ENCODE measurements around the gene ZNF280B. TPM values are rescaled to one million over a fixed set of nuclear protein-coding genes. Genes with fewer than 3 reads are reported as not detected.

ZNF280B gene
- total RNA-seq, 5 donors from 2014 or later (not counting 1 experiment from before 2014, with no cell fraction given), result 1.8 to 2.1 (median 1.9) TPM

- no peaks in the 10 kb centered on the region for H3K9me3 ChIP-seq
- DNase-seq, result no peak
- H3K4me1 ChIP-seq (ENCODE audit: control insufficient read depth in 1 of 2, extremely low read depth in 1 of 2, insufficient read depth in 2 of 2, low read length in 2 of 2), result no peaks in the 10 kb centered on the region
- 100% methylated on average over 1 of the region's 3 CpGs for WGBS (ENCODE audit: insufficient coverage)
- no peaks in the 10 kb centered on the region for H3K27me3 ChIP-seq (replicated peaks in 1 of 2; ENCODE audit: control insufficient read depth in 2 of 2, extremely low read depth in 1 of 2, insufficient read depth in 2 of 2, low read length in 1 of 2)
- no peak overlapping the region for H3K4me3 ChIP-seq (ENCODE audit: control insufficient read depth in 1 of 2, extremely low read depth in 1 of 2, low read length in 1 of 2)
- H3K36me3 ChIP-seq (ENCODE audit: control insufficient read depth in 2 of 2, extremely low read depth in 1 of 2, insufficient read depth in 1 of 2, low read length in 1 of 2), result peaks cover 0 to 3% of the 10 kb centered on the region in 2 donors
- CTCF ChIA-PET, result no interaction called here
- Mint-ChIP-seq H3K27me3 (no peaks in the 10 kb centered on the region), H3K36me3 (peaks cover 31% of the 10 kb centered on the region), H3K27ac (no peak overlapping the region), H3K9me3 (no peaks in the 10 kb centered on the region), H3K4me1 (no peaks in the 10 kb centered on the region), H3K4me3 (no peak overlapping the region)
- no peak for ATAC-seq (replicated peaks in 1 of 4)
- H3K27ac ChIP-seq (ENCODE audit: low read length), result no peak overlapping the region
- POLR2A ChIA-PET, result no interaction called here
Observed at GRCh38 chr22:22485524-22485923, 23.0 kb downstream of the ZNF280B start.

- Histone ChIP-seq H3K9me3 (no peaks in the 10 kb centered on the region), H3K36me3 (ENCODE audit: control insufficient read depth in 2 of 2, extremely low read depth in 1 of 2, insufficient read depth in 1 of 2, low read length in 1 of 2) (peaks cover 0 to 3% of the 10 kb centered on the region in 2 donors), H3K27ac (ENCODE audit: low read length) (no peak overlapping the region), H3K4me1 (ENCODE audit: control insufficient read depth in 1 of 2, extremely low read depth in 1 of 2, insufficient read depth in 2 of 2, low read length in 2 of 2) (no peaks in the 10 kb centered on the region), H3K27me3 (replicated peaks in 1 of 2; ENCODE audit: control insufficient read depth in 2 of 2, extremely low read depth in 1 of 2, insufficient read depth in 2 of 2, low read length in 1 of 2) (no peaks in the 10 kb centered on the region), H3K4me3 (ENCODE audit: control insufficient read depth in 1 of 2, extremely low read depth in 1 of 2, low read length in 1 of 2) (no peak overlapping the region)
- ATAC-seq (replicated peaks in 1 of 4) (no peak), DNase-seq (no peak)
- ChIA-PET CTCF (no interaction called here), POLR2A (no interaction called here)
- Mint-ChIP-seq H3K9me3 (no peaks in the 10 kb centered on the region), H3K27ac (no peak overlapping the region), H3K27me3 (no peaks in the 10 kb centered on the region), H3K4me3 (no peak overlapping the region), H3K4me1 (no peaks in the 10 kb centered on the region), H3K36me3 (peaks cover 29% of the 10 kb centered on the region)
- WGBS (ENCODE audit: insufficient coverage), result 95% methylated on average over 6 of the region's 11 CpGs
Observed at GRCh38 chr22:22484023-22484422, 24.5 kb downstream of the ZNF280B start.

GRCh38 chr22:22480940-22481339 is 27.6 kb downstream of the ZNF280B start:
- H3K9me3 ChIP-seq, result no peaks in the 10 kb centered on the region
- Mint-ChIP-seq H3K4me3 (no peak overlapping the region), H3K27ac (no peak overlapping the region), H3K4me1 (no peaks in the 10 kb centered on the region), H3K36me3 (peaks cover 11% of the 10 kb centered on the region), H3K9me3 (no peaks in the 10 kb centered on the region), H3K27me3 (no peaks in the 10 kb centered on the region)
- ATAC-seq (replicated peaks in 1 of 4), result no peak
- H3K27ac ChIP-seq (ENCODE audit: low read length), result no peak overlapping the region
- 100% methylated on average over 1 of the region's 2 CpGs for WGBS (ENCODE audit: insufficient coverage)
- no peak for DNase-seq
- H3K4me1 ChIP-seq (ENCODE audit: control insufficient read depth in 1 of 2, extremely low read depth in 1 of 2, insufficient read depth in 2 of 2, low read length in 2 of 2), result no peaks in the 10 kb centered on the region
- CTCF ChIA-PET, result no interaction called here
- H3K27me3 ChIP-seq (replicated peaks in 1 of 2; ENCODE audit: control insufficient read depth in 2 of 2, extremely low read depth in 1 of 2, insufficient read depth in 2 of 2, low read length in 1 of 2), result no peaks in the 10 kb centered on the region
- no peak overlapping the region for H3K4me3 ChIP-seq (ENCODE audit: control insufficient read depth in 1 of 2, extremely low read depth in 1 of 2, low read length in 1 of 2)
- POLR2A ChIA-PET, result no interaction called here
- H3K36me3 ChIP-seq (ENCODE audit: control insufficient read depth in 2 of 2, extremely low read depth in 1 of 2, insufficient read depth in 1 of 2, low read length in 1 of 2), result no peaks in the 10 kb centered on the region

- no peak overlapping the region for H3K4me3 Mint-ChIP-seq
- no peak overlapping the region for H3K27ac Mint-ChIP-seq
- no peak overlapping the region for H3K27ac ChIP-seq (ENCODE audit: low read length)
- ChIA-PET POLR2A (no interaction called here), CTCF (no interaction called here)
- peaks cover 4% of the 10 kb centered on the region for H3K36me3 Mint-ChIP-seq
- H3K4me3 ChIP-seq (ENCODE audit: control insufficient read depth in 1 of 2, extremely low read depth in 1 of 2, low read length in 1 of 2), result no peak overlapping the region
- no peaks in the 10 kb centered on the region for H3K4me1 Mint-ChIP-seq
- H3K9me3 ChIP-seq, result no peaks in the 10 kb centered on the region
- DNase-seq, result no peak
- H3K36me3 ChIP-seq (ENCODE audit: control insufficient read depth in 2 of 2, extremely low read depth in 1 of 2, insufficient read depth in 1 of 2, low read length in 1 of 2), result no peaks in the 10 kb centered on the region
- no CpG with 5 or more reads among the region's 5 CpGs for WGBS (ENCODE audit: insufficient coverage)
- no peaks in the 10 kb centered on the region for H3K4me1 ChIP-seq (ENCODE audit: control insufficient read depth in 1 of 2, extremely low read depth in 1 of 2, insufficient read depth in 2 of 2, low read length in 2 of 2)
- no peaks in the 10 kb centered on the region for H3K9me3 Mint-ChIP-seq
- ATAC-seq (replicated peaks in 1 of 4), result no peak
- no peaks in the 10 kb centered on the region for H3K27me3 Mint-ChIP-seq
- no peaks in the 10 kb centered on the region for H3K27me3 ChIP-seq (replicated peaks in 1 of 2; ENCODE audit: control insufficient read depth in 2 of 2, extremely low read depth in 1 of 2, insufficient read depth in 2 of 2, low read length in 1 of 2)
Observed at GRCh38 chr22:22479999-22480532, 28.5 kb downstream of the ZNF280B start.

GRCh38 chr22:22479116-22479515 is 29.4 kb downstream of the ZNF280B start:
- H3K4me3 ChIP-seq (ENCODE audit: control insufficient read depth in 1 of 2, extremely low read depth in 1 of 2, low read length in 1 of 2), result no peak overlapping the region
- Mint-ChIP-seq H3K4me1 (no peaks in the 10 kb centered on the region), H3K9me3 (no peaks in the 10 kb centered on the region), H3K27me3 (no peaks in the 10 kb centered on the region), H3K4me3 (no peak overlapping the region), H3K27ac (no peak overlapping the region), H3K36me3 (no peaks in the 10 kb centered on the region)
- POLR2A ChIA-PET, result no interaction called here
- H3K4me1 ChIP-seq (ENCODE audit: control insufficient read depth in 1 of 2, extremely low read depth in 1 of 2, insufficient read depth in 2 of 2, low read length in 2 of 2), result no peaks in the 10 kb centered on the region
- 84% methylated on average over 2 of the region's 2 CpGs for WGBS (ENCODE audit: insufficient coverage)
- CTCF ChIA-PET, result no interaction called here
- no peaks in the 10 kb centered on the region for H3K9me3 ChIP-seq
- no peak for DNase-seq
- H3K27ac ChIP-seq (ENCODE audit: low read length), result no peak overlapping the region
- ATAC-seq (replicated peaks in 1 of 4), result no peak
- H3K36me3 ChIP-seq (ENCODE audit: control insufficient read depth in 2 of 2, extremely low read depth in 1 of 2, insufficient read depth in 1 of 2, low read length in 1 of 2), result no peaks in the 10 kb centered on the region
- H3K27me3 ChIP-seq (replicated peaks in 1 of 2; ENCODE audit: control insufficient read depth in 2 of 2, extremely low read depth in 1 of 2, insufficient read depth in 2 of 2, low read length in 1 of 2), result no peaks in the 10 kb centered on the region

GRCh38 chr22:22478470-22478869 is 30.1 kb downstream of the ZNF280B start:
- DNase-seq, result no peak
- Mint-ChIP-seq H3K27ac (no peak overlapping the region), H3K4me1 (no peaks in the 10 kb centered on the region), H3K36me3 (no peaks in the 10 kb centered on the region), H3K4me3 (no peak overlapping the region), H3K9me3 (no peaks in the 10 kb centered on the region), H3K27me3 (no peaks in the 10 kb centered on the region)
- no peak for ATAC-seq (replicated peaks in 1 of 4)
- ChIA-PET POLR2A (no interaction called here), CTCF (no interaction called here)
- Histone ChIP-seq H3K27me3 (replicated peaks in 1 of 2; ENCODE audit: control insufficient read depth in 2 of 2, extremely low read depth in 1 of 2, insufficient read depth in 2 of 2, low read length in 1 of 2) (no peaks in the 10 kb centered on the region), H3K4me1 (ENCODE audit: control insufficient read depth in 1 of 2, extremely low read depth in 1 of 2, insufficient read depth in 2 of 2, low read length in 2 of 2) (no peaks in the 10 kb centered on the region), H3K9me3 (no peaks in the 10 kb centered on the region), H3K4me3 (ENCODE audit: control insufficient read depth in 1 of 2, extremely low read depth in 1 of 2, low read length in 1 of 2) (no peak overlapping the region), H3K36me3 (ENCODE audit: control insufficient read depth in 2 of 2, extremely low read depth in 1 of 2, insufficient read depth in 1 of 2, low read length in 1 of 2) (no peaks in the 10 kb centered on the region), H3K27ac (ENCODE audit: low read length) (no peak overlapping the region)

- H3K27ac Mint-ChIP-seq, result no peak overlapping the region
- Histone ChIP-seq H3K9me3 (no peaks in the 10 kb centered on the region), H3K36me3 (ENCODE audit: control insufficient read depth in 2 of 2, extremely low read depth in 1 of 2, insufficient read depth in 1 of 2, low read length in 1 of 2) (no peaks in the 10 kb centered on the region), H3K27me3 (replicated peaks in 1 of 2; ENCODE audit: control insufficient read depth in 2 of 2, extremely low read depth in 1 of 2, insufficient read depth in 2 of 2, low read length in 1 of 2) (peaks cover 0 to 6% of the 10 kb centered on the region in 2 experiments), H3K27ac (ENCODE audit: low read length) (no peak overlapping the region), H3K4me3 (ENCODE audit: control insufficient read depth in 1 of 2, extremely low read depth in 1 of 2, low read length in 1 of 2) (no peak overlapping the region), H3K4me1 (ENCODE audit: control insufficient read depth in 1 of 2, extremely low read depth in 1 of 2, insufficient read depth in 2 of 2, low read length in 2 of 2) (no peaks in the 10 kb centered on the region)
- H3K27me3 Mint-ChIP-seq, result peaks cover 3 to 7% of the 10 kb centered on the region in 2 donors
- H3K36me3 Mint-ChIP-seq, result no peaks in the 10 kb centered on the region
- H3K4me1 Mint-ChIP-seq, result no peaks in the 10 kb centered on the region
- H3K4me3 Mint-ChIP-seq, result no peak overlapping the region
- CTCF ChIA-PET, result interaction anchor here in 1 of 2 donors (0.6 kb wide), 1 partner anchor 130 kb away, joined by 3 read pairs; no protein-coding TSS in a partner anchor
- POLR2A ChIA-PET, result no interaction called here
- ATAC-seq (replicated peaks in 1 of 4) (no peak), DNase-seq (no peak)
- WGBS (ENCODE audit: insufficient coverage), result 60% methylated on average over 1 of the region's 2 CpGs
- H3K9me3 Mint-ChIP-seq, result peaks cover 3% of the 10 kb centered on the region in 3 donors
Observed at GRCh38 chr22:22474733-22475132, 33.8 kb downstream of the ZNF280B start.
